Natural killer cell treated with Interleukin-12 subunit alpha and Interleukin-12 subunit beta and Interleukin-15 and Interleukin-18, amount 100 ng/mL, for 72 hours (primary cell): Measurements from ENCODE around the gene PARD3. TPM values are rescaled to one million over a fixed set of nuclear protein-coding genes. Genes with fewer than 3 reads are reported as not detected.

Experiments
- ATAC-seq, 2 donors: fragments of 150-1000 bp; cut with Tn5 transposase in 1 of 2; sonication (Bioruptor Pico), chemical (Tn5 transposase) in 1 of 2; 2 replicates each; pipeline ENCODE4 v1.10.0; 2021
- DNase-seq: peaks from one replicate; pipeline ENCODE4 v3.0.0; 2022; ENCODE audit warnings: low spot score
- H3K27ac Mint-ChIP-seq, 2 donors: 1 replicate in 1 of 2; 2 replicates in 1 of 2; pipeline ENCODE4 v1.8.0; 2022; ENCODE audit warnings: mixed read lengths in 2 of 2, mild to moderate bottlenecking in 1 of 2, moderate library complexity in 1 of 2
- H3K27me3 Mint-ChIP-seq, 2 donors: 1 replicate in 1 of 2; 2 replicates in 1 of 2; pipeline ENCODE4 v1.8.0; 2022; ENCODE audit warnings: mixed read lengths in 2 of 2
- H3K36me3 Mint-ChIP-seq: one replicate; pipeline ENCODE4 v1.8.0; 2022; ENCODE audit warnings: mixed read lengths
- H3K4me1 Mint-ChIP-seq, 2 donors: 1 replicate in 1 of 2; 2 replicates in 1 of 2; pipeline ENCODE4 v1.8.0; 2022; ENCODE audit warnings: low read depth in 2 of 2, mixed read lengths in 2 of 2, mild to moderate bottlenecking in 1 of 2
- H3K4me3 Mint-ChIP-seq: one replicate; pipeline ENCODE4 v1.8.0; 2022; ENCODE audit warnings: mixed read lengths
- H3K9me3 Mint-ChIP-seq: 2 replicates; pipeline ENCODE4 v1.8.0; 2022; ENCODE audit warnings: mixed read lengths
- total RNA-seq, 2 donors: library from RNA; stranded (reverse); gene quantifications; one replicate each; pipeline ENCODE4 v1.2.3, GENCODE V29; 2022

The PARD3 gene
- total RNA-seq, 2 donors from 2014 or later, result 0.56 TPM; not detected in 1

GRCh38 chr10:34506786-34507185 is 308.3 kb downstream of the PARD3 start:
- ATAC-seq, result no peak
- no peaks in the 10 kb centered on the region for H3K4me1 Mint-ChIP-seq
- no peaks in the 10 kb centered on the region for H3K9me3 Mint-ChIP-seq
- no peak overlapping the region for H3K27ac Mint-ChIP-seq
- no peaks in the 10 kb centered on the region for H3K36me3 Mint-ChIP-seq
- no peak for DNase-seq
- H3K4me3 Mint-ChIP-seq, result no peak overlapping the region
- H3K27me3 Mint-ChIP-seq, result peaks cover 2 to 6% of the 10 kb centered on the region in 2 donors

DNA sequence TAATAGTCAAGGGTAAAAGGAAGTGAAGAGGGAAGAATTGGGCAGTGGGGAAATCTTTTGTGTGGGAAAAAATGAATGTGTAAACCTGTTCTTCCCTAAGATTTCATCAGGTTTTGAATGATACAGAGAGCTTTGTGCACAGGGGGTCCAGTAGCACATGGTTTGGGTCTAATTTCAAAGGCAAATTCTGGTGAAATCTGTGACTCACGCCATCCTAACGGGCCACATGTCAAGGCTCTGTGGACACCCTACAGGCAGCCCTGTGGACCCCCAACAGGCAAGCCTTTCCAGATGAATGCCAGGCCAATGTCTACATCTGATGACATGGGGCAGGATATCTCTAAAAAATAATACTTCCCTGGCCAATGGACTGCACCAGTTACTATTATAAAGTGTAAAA is 309.8 kb downstream of the PARD3 start:
- DNase-seq (no peak), ATAC-seq (no peak)
- Mint-ChIP-seq H3K4me3 (no peak overlapping the region), H3K27me3 (peaks cover 0 to 2% of the 10 kb centered on the region in 2 donors), H3K9me3 (no peaks in the 10 kb centered on the region), H3K27ac (no peak overlapping the region), H3K36me3 (no peaks in the 10 kb centered on the region), H3K4me1 (no peaks in the 10 kb centered on the region)

DNA sequence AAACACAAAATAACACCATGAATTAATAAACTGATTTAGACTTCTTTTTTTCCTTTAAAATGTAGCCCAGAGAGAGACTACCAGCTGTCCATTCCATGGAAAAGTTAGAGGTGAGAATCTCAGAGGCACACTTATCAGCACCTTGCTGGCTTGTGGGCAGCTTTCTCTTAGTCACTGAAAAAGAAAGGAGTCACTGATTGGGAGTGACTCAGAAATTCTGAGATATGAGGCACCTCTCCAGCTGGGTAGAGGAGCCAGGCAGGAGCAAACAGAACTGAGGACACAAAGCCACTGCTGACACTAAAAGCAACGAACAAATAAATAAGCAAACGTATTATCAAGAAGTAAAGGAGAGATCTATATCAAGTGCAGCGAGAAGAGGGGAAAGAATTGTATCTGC is 310.6 kb downstream of the PARD3 start:
- H3K9me3 Mint-ChIP-seq, result no peaks in the 10 kb centered on the region
- H3K36me3 Mint-ChIP-seq, result no peaks in the 10 kb centered on the region
- ATAC-seq (no peak), DNase-seq (no peak)
- peaks cover 0 to 5% of the 10 kb centered on the region in 2 donors for H3K27me3 Mint-ChIP-seq
- no peaks in the 10 kb centered on the region for H3K4me1 Mint-ChIP-seq
- no peak overlapping the region for H3K27ac Mint-ChIP-seq
- no peak overlapping the region for H3K4me3 Mint-ChIP-seq

DNA sequence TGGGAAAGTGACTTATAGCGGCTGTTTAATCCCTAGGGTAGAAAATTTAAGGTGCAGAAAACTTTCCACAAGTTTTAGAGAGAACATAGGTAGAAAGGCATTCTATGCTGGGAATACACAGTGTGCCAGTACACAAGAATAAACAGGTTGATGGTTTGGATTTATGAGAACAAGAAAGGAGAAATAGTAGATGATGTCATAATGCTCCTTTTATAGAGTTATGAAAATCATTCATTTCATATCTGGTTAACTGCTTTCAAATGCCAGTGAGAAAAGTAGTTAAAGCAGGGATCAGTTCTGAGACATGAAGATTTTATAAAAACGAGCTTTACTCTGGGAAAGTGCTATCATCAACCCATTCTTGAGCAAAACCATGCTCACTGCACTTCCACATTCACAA is 311.4 kb downstream of the PARD3 start:
- Mint-ChIP-seq H3K36me3 (no peaks in the 10 kb centered on the region), H3K4me3 (no peak overlapping the region), H3K9me3 (no peaks in the 10 kb centered on the region), H3K27ac (no peak overlapping the region), H3K27me3 (peaks cover 0 to 5% of the 10 kb centered on the region in 2 donors), H3K4me1 (no peaks in the 10 kb centered on the region)
- ATAC-seq (no peak), DNase-seq (no peak)

DNA sequence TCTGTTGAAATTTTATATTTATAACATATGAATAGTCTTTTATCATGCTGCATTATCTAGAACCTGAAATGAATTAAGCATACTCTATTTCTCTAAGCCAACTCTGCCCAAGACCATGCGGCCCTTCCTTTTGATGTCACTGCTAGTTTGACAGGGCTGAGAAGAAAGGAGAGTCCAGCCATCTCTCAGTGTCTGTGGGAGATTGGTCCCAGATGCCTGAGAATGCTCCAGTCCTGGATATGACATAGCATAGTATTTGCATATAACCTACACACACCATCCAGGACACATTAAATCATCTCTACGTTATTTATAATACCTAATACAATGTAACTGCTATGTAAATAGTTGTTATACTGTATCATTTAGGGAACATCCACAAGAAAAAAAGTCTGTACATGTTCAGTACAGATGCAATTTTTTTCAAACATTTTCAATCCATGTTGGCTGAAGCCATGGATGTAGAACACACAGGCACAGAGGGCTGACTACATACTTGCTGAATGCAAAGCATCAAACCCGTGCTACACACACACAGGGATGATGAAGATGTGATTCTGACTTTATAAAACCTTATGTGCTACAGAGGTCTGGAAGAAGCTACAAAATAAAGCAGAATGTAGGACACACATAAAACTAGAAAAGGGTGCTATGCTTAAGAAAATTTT is 315.4 kb downstream of the PARD3 start:
- Mint-ChIP-seq H3K27me3 (peaks cover 0 to 4% of the 10 kb centered on the region in 2 donors), H3K4me1 (no peaks in the 10 kb centered on the region), H3K36me3 (no peaks in the 10 kb centered on the region), H3K27ac (no peak overlapping the region), H3K9me3 (no peaks in the 10 kb centered on the region), H3K4me3 (no peak overlapping the region)
- ATAC-seq (no peak), DNase-seq (no peak)

GRCh38 chr10:34498821-34499220 is 316.3 kb downstream of the PARD3 start:
- H3K4me1 Mint-ChIP-seq, result no peaks in the 10 kb centered on the region
- H3K27me3 Mint-ChIP-seq, result peaks cover 4 to 5% of the 10 kb centered on the region in 2 donors
- no peak for DNase-seq
- no peak overlapping the region for H3K4me3 Mint-ChIP-seq
- ATAC-seq, result no peak
- no peaks in the 10 kb centered on the region for H3K36me3 Mint-ChIP-seq
- no peak overlapping the region for H3K27ac Mint-ChIP-seq
- no peaks in the 10 kb centered on the region for H3K9me3 Mint-ChIP-seq

DNA sequence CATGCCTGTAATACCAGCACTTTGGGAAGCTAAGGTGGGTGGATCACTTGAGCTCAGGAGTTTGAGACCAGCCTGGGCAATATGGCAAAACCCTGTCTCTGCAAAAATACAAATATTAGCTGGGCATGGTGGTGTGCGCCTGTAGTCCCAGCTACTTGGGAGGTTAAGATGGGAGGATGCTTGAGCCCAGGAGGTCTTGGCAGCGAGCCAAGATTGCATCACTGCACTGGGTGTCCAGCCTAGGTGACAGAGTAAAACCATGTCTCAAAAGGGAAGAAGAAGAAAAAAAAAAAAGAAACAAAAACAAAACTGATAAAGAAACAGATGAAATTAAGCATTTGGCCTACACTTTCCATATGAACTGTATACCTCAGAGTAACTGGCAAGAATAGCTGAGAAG is 319.2 kb downstream of the PARD3 start:
- Mint-ChIP-seq H3K27me3 (peaks cover 4 to 7% of the 10 kb centered on the region in 2 donors), H3K4me3 (no peak overlapping the region)

GRCh38 chr10:34494012-34494411 is 321.1 kb downstream of the PARD3 start:
- ATAC-seq (no peak), DNase-seq (no peak)

More for the DNA sequence above, 319.2 kb downstream of the PARD3 start:
- DNase-seq, result no peak
- Mint-ChIP-seq H3K36me3 (no peaks in the 10 kb centered on the region), H3K27ac (no peak overlapping the region), H3K4me1 (no peaks in the 10 kb centered on the region), H3K9me3 (no peaks in the 10 kb centered on the region)
- no peak for ATAC-seq

DNA sequence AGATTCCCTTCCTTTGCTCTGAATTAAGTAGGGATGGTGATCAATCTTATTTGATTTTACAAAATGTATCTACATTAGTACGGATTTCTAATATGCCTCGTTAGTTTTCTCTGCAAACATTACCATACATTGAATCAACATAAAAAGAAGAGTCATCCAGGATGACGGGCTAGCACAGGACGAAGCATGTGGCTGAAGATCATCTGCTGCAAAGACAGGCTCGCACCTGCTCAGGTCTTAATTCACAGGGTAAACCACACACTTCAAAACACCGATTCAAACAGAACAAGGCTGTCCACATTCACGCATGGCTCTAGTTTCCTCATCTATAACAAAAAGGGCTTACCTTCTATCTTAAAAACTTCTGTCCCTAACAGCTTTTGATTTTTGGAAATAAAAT is 323.0 kb downstream of the PARD3 start:
- Mint-ChIP-seq H3K9me3 (no peaks in the 10 kb centered on the region), H3K4me1 (no peaks in the 10 kb centered on the region), H3K36me3 (no peaks in the 10 kb centered on the region), H3K4me3 (no peak overlapping the region), H3K27me3 (peaks cover 5 to 12% of the 10 kb centered on the region in 2 donors), H3K27ac (no peak overlapping the region)
- ATAC-seq (no peak), DNase-seq (no peak)

More at GRCh38 chr10:34494012-34494411, 321.1 kb downstream of the PARD3 start:
- no peaks in the 10 kb centered on the region for H3K36me3 Mint-ChIP-seq
- H3K27me3 Mint-ChIP-seq, result peaks cover 5 to 12% of the 10 kb centered on the region in 2 donors
- H3K4me3 Mint-ChIP-seq, result no peak overlapping the region
- H3K27ac Mint-ChIP-seq, result no peak overlapping the region
- H3K9me3 Mint-ChIP-seq, result no peaks in the 10 kb centered on the region
- H3K4me1 Mint-ChIP-seq, result no peaks in the 10 kb centered on the region

DNA sequence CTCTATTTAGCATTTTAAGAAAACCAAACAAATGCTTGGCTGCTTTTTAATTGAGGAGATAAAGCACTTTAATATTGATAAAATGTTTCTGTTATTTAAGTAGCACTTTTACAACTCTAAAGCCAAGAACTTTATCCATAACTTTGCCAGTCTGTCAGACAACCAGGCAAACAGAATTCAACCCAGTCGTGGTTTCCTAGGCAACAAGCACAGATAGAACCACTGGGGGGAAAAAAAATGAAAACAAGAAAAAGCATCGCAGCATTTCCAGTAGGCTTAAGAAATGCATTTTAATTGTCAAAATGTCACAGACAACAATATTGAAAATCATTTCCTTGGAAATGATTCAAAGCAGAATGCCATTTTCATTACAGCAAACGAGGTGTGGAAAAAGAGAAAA is 323.4 kb downstream of the PARD3 start:
- Mint-ChIP-seq H3K36me3 (no peaks in the 10 kb centered on the region), H3K27ac (no peak overlapping the region), H3K9me3 (no peaks in the 10 kb centered on the region)

DNA sequence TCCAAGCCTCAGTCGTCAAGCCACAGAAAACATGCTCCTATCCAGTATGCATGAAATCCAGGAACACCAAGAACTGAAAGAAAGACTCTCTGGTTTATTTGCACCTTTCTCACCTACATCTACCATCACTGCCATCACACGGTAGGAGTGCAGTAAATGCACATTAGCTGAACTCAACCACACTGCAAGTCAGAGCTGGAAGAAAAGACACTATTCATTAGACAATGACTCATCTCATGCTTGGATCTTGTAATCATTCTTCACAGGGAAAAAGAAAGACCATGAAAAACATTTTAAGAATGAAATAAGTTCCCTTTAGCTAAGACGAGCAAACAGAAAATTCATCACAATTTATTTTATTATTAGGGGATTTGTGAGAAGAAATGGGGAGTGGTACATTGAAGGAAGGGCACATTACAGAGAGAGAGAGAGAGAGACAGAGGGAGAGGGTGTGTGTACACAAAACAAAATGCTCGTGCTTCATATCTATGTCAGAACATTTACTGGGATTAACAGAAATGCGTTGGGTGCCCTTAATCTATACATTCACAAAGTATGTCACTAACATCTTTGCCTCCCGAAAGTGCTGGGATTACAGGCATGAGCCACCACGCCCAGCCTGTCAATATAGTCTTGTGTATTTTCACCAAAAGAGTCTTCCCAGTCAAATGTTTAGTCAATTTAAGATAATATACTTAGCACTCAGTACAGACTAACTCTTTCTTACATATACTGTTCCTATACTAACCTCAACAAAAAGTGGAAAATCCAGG is 324.9 kb downstream of the PARD3 start:
- ATAC-seq (no peak), DNase-seq (no peak)
- Mint-ChIP-seq H3K27me3 (peaks cover 5 to 12% of the 10 kb centered on the region in 2 donors), H3K4me1 (no peaks in the 10 kb centered on the region), H3K36me3 (no peaks in the 10 kb centered on the region), H3K9me3 (no peaks in the 10 kb centered on the region), H3K27ac (no peak overlapping the region), H3K4me3 (no peak overlapping the region)

More for the DNA sequence above, 323.4 kb downstream of the PARD3 start:
- DNase-seq (no peak), ATAC-seq (no peak)
- Mint-ChIP-seq H3K4me3 (no peak overlapping the region), H3K4me1 (no peaks in the 10 kb centered on the region), H3K27me3 (peaks cover 5 to 12% of the 10 kb centered on the region in 2 donors)

- Mint-ChIP-seq H3K4me1 (no peaks in the 10 kb centered on the region), H3K9me3 (no peaks in the 10 kb centered on the region), H3K36me3 (no peaks in the 10 kb centered on the region), H3K27ac (no peak overlapping the region), H3K4me3 (no peak overlapping the region), H3K27me3 (peaks cover 3 to 12% of the 10 kb centered on the region in 2 donors)
- ATAC-seq (no peak), DNase-seq (no peak)
Measured at GRCh38 chr10:34489411-34489810, 325.7 kb downstream of the PARD3 start.

- no peak for DNase-seq
Measured at GRCh38 chr10:34488476-34489130, 326.5 kb downstream of the PARD3 start.

DNA sequence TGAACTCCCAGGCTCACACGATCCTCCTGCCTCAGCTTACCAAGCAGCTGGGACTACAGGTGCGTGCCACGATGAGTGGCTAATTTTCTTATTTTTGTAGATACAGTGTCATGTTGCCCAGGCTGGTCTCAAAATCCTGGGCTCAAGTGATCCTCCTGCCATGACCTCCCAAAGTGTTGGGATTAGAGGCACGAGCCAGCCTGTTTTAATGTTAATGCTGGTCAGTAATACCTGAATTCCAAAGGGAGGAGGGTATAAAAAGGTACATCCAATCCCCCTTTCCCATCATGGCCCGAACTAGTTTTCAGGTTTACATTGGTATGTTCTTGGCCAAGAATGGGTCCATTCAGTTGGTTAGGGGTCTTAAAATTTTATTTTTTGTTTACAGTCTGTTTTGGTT is 329.1 kb downstream of the PARD3 start:
- ATAC-seq (no peak), DNase-seq (no peak)
- no peak overlapping the region for H3K27ac Mint-ChIP-seq
- no peaks in the 10 kb centered on the region for H3K4me1 Mint-ChIP-seq
- H3K9me3 Mint-ChIP-seq, result no peaks in the 10 kb centered on the region
- H3K36me3 Mint-ChIP-seq, result no peaks in the 10 kb centered on the region
- no peak overlapping the region for H3K4me3 Mint-ChIP-seq
- H3K27me3 Mint-ChIP-seq, result peaks cover 5 to 6% of the 10 kb centered on the region in 2 donors

More at GRCh38 chr10:34488476-34489130, 326.5 kb downstream of the PARD3 start:
- no peak overlapping the region for H3K4me3 Mint-ChIP-seq
- H3K4me1 Mint-ChIP-seq, result no peaks in the 10 kb centered on the region
- H3K9me3 Mint-ChIP-seq, result no peaks in the 10 kb centered on the region
- H3K36me3 Mint-ChIP-seq, result no peaks in the 10 kb centered on the region
- peaks cover 3 to 5% of the 10 kb centered on the region in 2 donors for H3K27me3 Mint-ChIP-seq
- H3K27ac Mint-ChIP-seq, result no peak overlapping the region
- peak in 1 of 2 donors; percentile 17 for ATAC-seq
